ENCODE results near the gene ARHGDIB. TPM values are rescaled to one million over a fixed set of nuclear protein-coding genes. Genes with fewer than 3 reads are reported as not detected.

ARHGDIB gene
- total and polyA plus RNA-seq, 2 of the 4 experiments (the other 2 are of a cell fraction) = 24.9 to 30.7 TPM

DNA sequence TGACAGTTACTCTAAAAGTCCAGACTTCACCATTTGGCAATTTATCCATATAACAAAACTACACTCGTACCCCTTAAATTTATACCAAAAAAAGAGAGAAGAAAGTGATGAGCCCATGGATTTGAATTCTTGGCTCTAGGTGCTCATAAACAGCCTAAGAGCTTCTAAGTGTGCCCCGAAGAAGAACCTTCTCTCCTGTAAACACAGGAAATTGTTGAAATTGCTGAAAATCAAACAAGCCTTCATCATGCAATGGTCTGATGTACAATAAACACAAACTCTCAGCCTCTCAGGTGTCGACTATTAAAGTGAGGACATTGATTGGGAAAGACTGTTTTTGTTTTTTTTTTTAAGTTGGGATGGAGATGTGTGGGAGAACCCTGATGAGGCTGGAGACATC, 33.2 kb upstream of the ARHGDIB start:
- Histone ChIP-seq H3K4ac (ENCODE audit: low read depth, low read length) (peak overlapping the region; percentile 46), H3K4me3 (ENCODE audit: insufficient read depth, low read depth, low read length) (no peak overlapping the region), H2AK5ac (ENCODE audit: low read depth, low read length) (no peak overlapping the region), H4K91ac (ENCODE audit: insufficient read depth, low read depth, low read length) (no peak overlapping the region; the same call in 1 of the 2 replicates), H3K79me1 (ENCODE audit: low read depth in 1 of 2, low read length in 2 of 2) (no peaks in the 10 kb centered on the region), H3K14ac (replicated peaks; ENCODE audit: low read depth, low read length) (no peak overlapping the region; the same call in 1 of the 2 replicates), H3K56ac (ENCODE audit: extremely low read depth, insufficient read depth, low read length) (no peak overlapping the region), H3K9me3 (ENCODE audit: control insufficient read depth, insufficient read depth, low read length) (no peaks in the 10 kb centered on the region), H3K27ac (ENCODE audit: insufficient read depth, low read length) (no peak overlapping the region), H2BK15ac (ENCODE audit: low read depth, low read length) (no peak overlapping the region), H3K18ac (ENCODE audit: low read depth, low read length) (peak overlapping the region; percentile 49), H3K27me3 (ENCODE audit: control insufficient read depth, insufficient read depth, low read length) (no peaks in the 10 kb centered on the region), H3K9ac (ENCODE audit: low read depth, low read length) (no peak overlapping the region), H2AK9ac (replicated peaks; ENCODE audit: low read depth, low read length, poor library complexity) (no peak overlapping the region), H3K4me1 (ENCODE audit: control insufficient read depth, insufficient read depth, low read length) (peaks cover 10% of the 10 kb centered on the region), H3K4me2 (ENCODE audit: low read depth, low read length) (no peak overlapping the region; the same call in 1 of the 2 replicates), H2BK5ac (ENCODE audit: low read depth, low read length, poor library complexity, severe bottlenecking) (peak overlapping the region; percentile 86), H4K5ac (ENCODE audit: low read depth, low read length) (0 out of 2 replicates have a peak overlapping the region, but pooled peaks have one; percentile 15), H4K8ac (ENCODE audit: low read depth in 2 of 2, low read length in 2 of 2) (peak overlapping the region in 1 of 2 experiments; percentile 44; a peak in 2 of 4 replicates), H3K23ac (ENCODE audit: low read depth, low read length) (no peak overlapping the region), H4K20me1 (ENCODE audit: insufficient read depth, low read length) (no peaks in the 10 kb centered on the region), H2AFZ (replicated peaks; ENCODE audit: low read length, poor library complexity) (no peak overlapping the region), H3K9me1 (ENCODE audit: insufficient read depth, low read length) (peaks cover 10% of the 10 kb centered on the region; the same call in 1 of the 2 replicates), H2BK120ac (ENCODE audit: low read depth, low read length) (peak overlapping the region; percentile 43), H3K36me3 (ENCODE audit: control insufficient read depth, insufficient read depth, low read length) (no peaks in the 10 kb centered on the region), H2BK20ac (ENCODE audit: low read depth, low read length) (no peak overlapping the region; the same call in 1 of the 2 replicates)
- intact Hi-C loops (cut with micrococcal nuclease) = loop anchor here (1.0 to 10.0 kb wide), 7 partner anchors 64 to 756 kb away; no protein-coding TSS in a partner anchor
- DNase-seq (peak; percentile 17), ATAC-seq (ENCODE audit: low read depth) (peak; percentile 27; the same call in 1 of the 2 replicates)
- ChIA-PET CTCF (interaction anchor here (1.0 to 1.9 kb wide), 4 partner anchors 58 to 161 kb away, joined by 3 to 13 read pairs (median 4); no protein-coding TSS in a partner anchor), POLR2A (ENCODE audit: unreplicated experiment) (interaction anchor here (0.7 to 1.0 kb wide), 2 partner anchors 9 to 149 kb away, joined by 3 to 4 read pairs; no protein-coding TSS in a partner anchor)
- in situ Hi-C loops (cut with MboI; ENCODE audit: low sequenced_read_pairs) = loop anchor here (5.0 to 25.0 kb wide), 2 partner anchors 152 to 757 kb away; partner anchors contain the start of gene ART4
- BruUV-seq (replicated peaks) = no TSS peak
- no CpG with 5 or more reads among the region's 3 CpGs for WGBS, 2 experiments (ENCODE audit: extremely low coverage in 2 of 2, insufficient read length in 1 of 2)
- dilution Hi-C loops (cut with HindIII; ENCODE audit: low sequenced_read_pairs, unreplicated experiment) = no loop called here
- TF ChIP-seq SMC3 (IDR thresholded peaks at IDR 0.05; ENCODE audit: low read depth, low read length) (no peak), MAFK (IDR thresholded peaks at IDR 0.05; ENCODE audit: low read depth, low read length) (peak; percentile 26; the same call in 1 of the 2 replicates)
- TF ChIP-seq, protein P1, sequence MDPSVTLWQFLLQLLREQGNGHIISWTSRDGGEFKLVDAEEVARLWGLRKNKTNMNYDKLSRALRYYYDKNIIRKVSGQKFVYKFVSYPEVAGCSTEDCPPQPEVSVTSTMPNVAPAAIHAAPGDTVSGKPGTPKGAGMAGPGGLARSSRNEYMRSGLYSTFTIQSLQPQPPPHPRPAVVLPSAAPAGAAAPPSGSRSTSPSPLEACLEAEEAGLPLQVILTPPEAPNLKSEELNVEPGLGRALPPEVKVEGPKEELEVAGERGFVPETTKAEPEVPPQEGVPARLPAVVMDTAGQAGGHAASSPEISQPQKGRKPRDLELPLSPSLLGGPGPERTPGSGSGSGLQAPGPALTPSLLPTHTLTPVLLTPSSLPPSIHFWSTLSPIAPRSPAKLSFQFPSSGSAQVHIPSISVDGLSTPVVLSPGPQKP (IDR thresholded peaks at IDR 0.05; ENCODE audit: borderline replicate concordance, low read depth, low read length) = no peak
